Heart right ventricle (tissue), 16 donors: Measurements from ENCODE around the gene LRRC59. TPM values are rescaled to one million over a fixed set of nuclear protein-coding genes. Genes with fewer than 3 reads are reported as not detected.

Experiments used
- ATAC-seq, 8 donors: fragments of 200-7000 bp; cut with Tn5 transposase; one replicate each; pipeline ENCODE4 v1.9.1; 2020; ENCODE audit warnings: mild to moderate bottlenecking in 8 of 8, moderate library complexity in 8 of 8, moderate number of reproducible peaks in 1 of 8
- DNase-seq, 2 donors: peaks; one replicate each; pipeline ENCODE4 v3.0.0-alpha.2; 2020
- H3K27ac ChIP-seq, 10 donors: fragments of 200-600 bp; sonication (generic) in 2 of 10; one replicate each; pipeline versions ENCODE4 v1.5.0 to v1.8.0; 2020 to 2022; ENCODE audit warnings: mild to moderate bottlenecking in 3 of 10
- H3K27me3 ChIP-seq, 7 donors: fragments of 200-600 bp; one replicate each; pipeline ENCODE4 v1.8.0; 2021 to 2022; ENCODE audit warnings: mild to moderate bottlenecking in 2 of 7
- H3K36me3 ChIP-seq, 9 donors: fragments of 200-600 bp; sonication (generic) in 1 of 9; one replicate each; pipeline versions ENCODE4 v1.5.0 to v1.8.0; 2020 to 2022; ENCODE audit warnings: mild to moderate bottlenecking in 2 of 9
- H3K4me1 ChIP-seq, 9 donors: fragments of 200-600 bp; sonication (generic) in 1 of 9; one replicate each; pipeline versions ENCODE4 v1.5.0 to v1.8.0; 2020 to 2022; ENCODE audit warnings: mild to moderate bottlenecking in 4 of 9
- H3K4me3 ChIP-seq, 10 donors: fragments of 200-600 bp; sonication (generic) in 2 of 10; one replicate each; pipeline versions ENCODE4 v1.5.0 to v1.8.0; 2020 to 2022; ENCODE audit warnings: mild to moderate bottlenecking in 7 of 10, moderate library complexity in 2 of 10
- H3K9me3 ChIP-seq, 11 donors: fragments of 200-600 bp in 10 of 11; sonication (generic) in 2 of 11; one replicate each; pipeline versions ENCODE4 v1.5.0 to v1.8.0; 2013 to 2022; ENCODE audit warnings: mild to moderate bottlenecking in 2 of 11, control low read depth in 1 of 11, moderate library complexity in 1 of 11
- CTCF ChIP-seq, 9 donors: fragments of 200-600 bp; sonication (generic) in 2 of 9; IDR thresholded peaks; one replicate each; pipeline versions ENCODE4 v1.5.0 to v1.8.0; 2021 to 2022; ENCODE audit warnings: antibody characterized with exemption in 9 of 9, mild to moderate bottlenecking in 5 of 9, moderate library complexity in 1 of 9
- WGBS, 2 donors: extraction: QIAGEN DNeasy Blood & Tissue Kit; methylation state at CpG; one replicate each; pipeline ENCODE4 v1.1.7; 2013; ENCODE audit warnings: inconsistent platforms in 1 of 2; 5-methylcytosine and 5-hydroxymethylcytosine counted together
- intact Hi-C, 10 donors: fragments of 100-400 bp; cut with DNase I; formaldehyde crosslinking; loops; one replicate each; pipeline versions ENCODE4 v1.11.1 to v1.14.2; 2022
- polyA plus RNA-seq, 2 donors: library from polyadenylated mRNA; stranded (reverse); fragments of 200-250 nt; gene quantifications; one replicate each; pipeline ENCODE4 v1.2.3, GENCODE V29; 2013
- total RNA-seq, 10 donors: library from RNA; stranded (reverse); fragmentation: NEBNext Ultra II Directional in 3 of 10; extraction: Animal tissue kit (Norgen Biotek cat#: 25700) in 3 of 10; gene quantifications; one replicate each; pipeline versions ENCODE4 v1.2.1 to v1.2.4, GENCODE V29; 2021 to 2023
- donor health status: Arrhythmogenic right ventricular cardiomyopathy.
- donor health status: ischemic (EF 13 %, LVEDD 7.1; RV severe dilation, severe dysfunction).
- donor health status: healthy with polysubstance abuse.
- donor health status: DM: no; HTN: yes; CAD: no.
- donor health status: DM: no; HTN: no; CAD: no.
- donor health status: ischemic (EF 25% LVEDD 6.9; RV normal size, moderate dysfunction).
- donor health status: ischemic (EF 25% LVEDD 5.7; RV mildly dilated, moderate dysfunction).
- donor health status: healthy.
- donor health status: DM: yes; HTN: yes; CAD: no.
- donor health status: Ischemic cardiomyopathy.
- donor health status: ischemic (EF 35%, LVEDD 5.7; RV mildly dilated, moderate dysfunction).
- donor health status: nonischemic (EF 11% LVEDD 7.7; RV severe dilation, severe dysfunction).
- donor health status: DM: yes; HTN: yes; CAD: no.
- donor health status: PGD.
- donor health status: ischemic (EF 29% LVEDD 5.4; RV normal size, mild dysfunction).
- donor health status: nonischemic (EF 23%, LVEDD 6.1; RV moderate dilation, normal function).

The LRRC59 gene
- total and polyA plus RNA-seq, 12 donors, result 11.4 to 83.1 (median 24.7) TPM

DNA sequence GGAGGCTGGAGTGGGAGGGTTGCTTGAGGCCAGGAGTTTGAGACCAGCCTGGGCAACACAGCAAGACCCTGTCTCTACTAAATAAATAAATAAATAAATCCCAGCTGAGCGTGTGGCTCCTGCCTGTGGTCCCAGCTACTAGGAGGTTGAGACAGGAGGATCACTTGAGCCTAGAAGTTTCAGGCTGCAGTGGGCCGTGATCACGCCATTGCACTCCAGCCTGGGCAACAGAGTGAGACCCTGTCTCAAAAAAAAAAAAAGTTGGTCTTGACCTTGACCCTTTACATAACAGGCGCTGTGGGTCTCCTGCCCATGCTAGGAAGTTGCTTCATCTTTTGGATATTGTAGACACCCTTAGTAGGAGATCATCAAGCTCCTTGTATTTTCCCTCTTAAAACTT, 40.1 kb upstream of the LRRC59 start:
- Histone ChIP-seq H3K36me3 (peaks cover 0 to 19% (median 0%) of the 10 kb centered on the region in 9 donors), H3K9me3 (no peaks in the 10 kb centered on the region), H3K27ac (no peak overlapping the region), H3K4me3 (no peak overlapping the region), H3K27me3 (no peaks in the 10 kb centered on the region), H3K4me1 (peaks cover 0 to 3% (median 0%) of the 10 kb centered on the region in 9 donors)
- intact Hi-C loops, result no loop called here
- no peak for TF ChIP-seq CTCF (IDR thresholded peaks at IDR 0.05)
- DNase-seq, result no peak
- WGBS, 2 donors, result 97 to 98% methylated on average over 4 of the region's 4 CpGs
- ATAC-seq, result no peak

DNA sequence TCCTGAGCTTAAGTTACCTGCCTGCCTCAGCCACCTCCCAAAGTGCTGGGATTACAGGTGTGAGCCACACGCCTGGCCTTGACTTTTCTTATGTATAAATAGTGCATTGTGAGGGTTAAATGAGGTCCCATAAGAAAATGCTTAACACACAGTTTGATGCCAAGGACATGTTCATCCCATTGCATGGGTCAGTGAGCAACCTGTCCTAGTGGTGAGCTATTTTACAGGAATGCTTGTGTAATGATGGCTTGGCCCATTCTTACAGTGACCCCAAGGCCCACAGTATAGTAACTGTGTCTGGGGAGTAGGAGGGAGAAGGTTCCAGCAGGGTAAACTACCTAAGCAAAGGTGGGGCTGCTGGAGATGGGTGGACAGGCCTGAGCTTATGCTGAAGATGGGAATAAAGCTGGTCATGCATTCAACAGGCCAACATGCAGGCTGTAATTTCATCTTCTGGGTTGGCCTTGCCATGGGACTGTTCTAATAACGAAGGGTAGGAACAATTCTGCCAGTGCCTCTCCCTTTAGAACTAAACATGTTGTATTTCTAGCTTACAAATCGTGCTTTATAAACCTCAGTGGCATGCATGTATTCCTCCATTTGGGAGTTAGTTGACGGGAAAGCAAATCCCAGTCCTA, 34.9 kb upstream of the LRRC59 start:
- TF ChIP-seq CTCF (IDR thresholded peaks at IDR 0.05), result no peak
- Histone ChIP-seq H3K4me1 (peaks cover 0 to 12% (median 5%) of the 10 kb centered on the region in 9 donors), H3K4me3 (no peak overlapping the region), H3K36me3 (peaks cover 0 to 17% (median 0%) of the 10 kb centered on the region in 9 donors), H3K27me3 (no peaks in the 10 kb centered on the region), H3K27ac (no peak overlapping the region), H3K9me3 (no peaks in the 10 kb centered on the region)
- ATAC-seq (no peak), DNase-seq (no peak)
- intact Hi-C loops, result no loop called here
- WGBS, 2 donors, result 78 to 99% methylated on average over 4 of the region's 4 CpGs

DNA sequence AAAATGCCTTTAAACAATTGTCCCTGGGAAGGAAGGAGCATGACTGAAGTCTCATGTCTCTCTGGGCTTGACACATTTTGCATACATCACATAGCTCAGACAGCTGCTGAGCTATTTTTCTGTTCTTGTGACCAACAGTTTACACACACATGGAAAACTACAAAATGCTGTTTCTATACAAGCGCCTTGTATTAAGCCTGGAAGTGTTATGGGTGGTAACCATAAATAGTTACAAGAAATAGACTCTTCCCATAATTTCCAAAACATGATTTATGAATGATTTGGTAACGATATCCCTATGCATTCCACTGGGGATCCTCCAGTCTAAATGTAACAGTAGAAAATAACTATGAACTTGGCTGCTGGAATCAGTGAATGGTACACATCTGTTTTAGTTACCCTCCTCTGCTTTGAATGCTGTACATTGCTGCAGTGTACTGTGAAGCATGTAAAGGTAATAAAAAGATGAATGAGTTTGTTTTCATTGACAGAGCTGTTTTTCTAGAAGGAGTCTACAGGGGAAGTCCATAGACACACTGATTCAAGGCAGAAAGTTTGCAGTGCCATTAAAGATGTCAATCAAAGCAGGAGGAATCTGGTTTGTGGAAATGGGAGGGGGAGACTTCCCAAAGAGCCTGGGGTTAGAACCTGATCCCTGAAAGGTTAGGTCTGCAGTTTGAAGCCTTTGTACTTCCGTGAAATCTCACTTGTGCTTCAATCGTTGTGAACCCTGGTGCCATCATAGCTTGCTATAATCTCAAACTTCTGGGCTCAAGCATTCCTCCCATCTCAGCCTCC, 33.7 kb upstream of the LRRC59 start:
- WGBS, 2 donors, result 80 to 85% methylated on average over 4 of the region's 4 CpGs
- Histone ChIP-seq H3K4me3 (no peak overlapping the region), H3K36me3 (peaks cover 0 to 9% (median 0%) of the 10 kb centered on the region in 9 donors), H3K27me3 (no peaks in the 10 kb centered on the region), H3K4me1 (peaks cover 4 to 22% (median 15%) of the 10 kb centered on the region in 9 donors), H3K27ac (no peak overlapping the region), H3K9me3 (no peaks in the 10 kb centered on the region)
- intact Hi-C loops, result no loop called here
- no peak for ATAC-seq
- DNase-seq, result no peak
- TF ChIP-seq CTCF (IDR thresholded peaks at IDR 0.05), result no peak

DNA sequence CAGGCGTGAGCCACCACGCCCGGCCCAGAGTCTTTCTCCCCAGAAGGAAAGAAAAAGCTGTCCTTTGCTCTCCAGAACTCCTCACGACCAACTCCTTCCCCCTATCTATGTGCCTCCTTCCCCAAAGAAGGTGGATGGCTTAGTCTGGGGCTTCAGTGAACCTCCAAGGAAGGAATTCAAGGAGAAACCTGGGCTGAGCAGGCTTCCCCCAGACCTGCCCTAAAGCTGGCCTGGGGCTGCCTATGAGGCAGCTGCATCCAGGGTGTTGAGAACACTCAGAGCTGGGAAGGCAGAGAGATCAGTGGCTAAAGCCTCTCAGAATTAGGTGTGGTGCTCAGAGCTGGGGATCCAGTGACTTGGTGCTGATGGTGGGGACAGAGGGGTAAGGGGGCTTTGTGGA, 32.5 kb upstream of the LRRC59 start:
- 95 to 97% methylated on average over 4 of the region's 4 CpGs for whole genome bisulfite sequencing, 2 donors
- Histone ChIP-seq H3K27ac (no peak overlapping the region), H3K36me3 (peaks cover 0 to 5% (median 0%) of the 10 kb centered on the region in 9 donors), H3K4me3 (no peak overlapping the region), H3K9me3 (no peaks in the 10 kb centered on the region), H3K4me1 (peaks cover 9 to 32% (median 25%) of the 10 kb centered on the region in 9 donors), H3K27me3 (no peaks in the 10 kb centered on the region)
- TF ChIP-seq CTCF (IDR thresholded peaks at IDR 0.05), result no peak
- intact Hi-C loops, result loop anchor here in 1 of 10 donors (5.0 kb wide), 1 partner anchor 48 kb away; the partner anchor contains the start of gene RSAD1
- ATAC-seq, result no peak
- no peak for DNase-seq
